K562 treated with DMSO at 1 percent for 48 hours (cell line): ENCODE data around the gene RPL5. TPM values are rescaled to one million over a fixed set of nuclear protein-coding genes. Genes with fewer than 3 reads are reported as not detected.

Source experiments
- total RNA-seq: library from RNA; unstranded; fragments of 300-600 nt; gene quantifications from 2 replicates; pipeline ENCODE4 v1.2.3, GENCODE V29; 2022; ENCODE audit warnings: low replicate concordance; ENCODE audit errors: extremely low read depth

The RPL5 gene
- 1,306 TPM in 1 of 2 replicates, not detected in the other for total RNA-seq

DNA sequence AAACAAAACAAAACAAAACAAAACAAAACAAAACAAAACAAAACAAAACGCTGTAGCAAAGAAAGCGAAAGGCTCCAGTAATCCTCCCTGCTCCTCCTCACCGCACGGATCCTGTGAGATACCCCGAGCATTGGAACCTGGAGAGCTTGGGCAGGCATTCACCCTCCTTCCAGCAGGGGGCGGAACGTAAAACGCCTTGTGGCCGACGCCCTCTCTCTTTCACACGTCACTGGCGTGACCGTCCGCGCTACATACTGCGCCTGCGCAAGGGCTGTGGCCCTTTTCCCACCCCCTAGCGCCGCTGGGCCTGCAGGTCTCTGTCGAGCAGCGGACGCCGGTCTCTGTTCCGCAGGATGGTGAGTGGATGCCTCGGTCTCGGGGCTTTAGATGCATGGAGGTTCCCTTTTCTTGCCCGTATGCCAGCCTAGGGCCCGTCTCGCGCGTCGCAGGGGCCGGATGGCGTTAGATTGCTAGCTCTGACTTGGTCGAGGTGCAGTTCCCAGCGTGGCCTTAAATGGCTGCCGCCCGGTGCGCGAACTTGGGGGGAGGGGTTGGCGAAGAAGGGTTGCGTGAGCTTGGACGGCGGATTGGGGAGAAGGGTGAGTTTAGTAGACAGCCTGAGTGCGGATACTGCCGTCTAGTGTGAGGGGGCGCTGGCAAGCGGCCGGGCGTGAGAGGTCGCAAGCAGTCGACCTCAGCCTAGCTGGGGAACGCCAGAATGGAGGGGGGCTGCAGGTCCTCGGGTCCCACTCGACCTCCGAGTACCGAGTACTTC lies at the start of gene RPL5:
Gene RPL5, plus strand, starts transcription at position 279 of the 775 bp plus-strand sequence. Its CDS starts 75 bp downstream, at position 354.

DNA sequence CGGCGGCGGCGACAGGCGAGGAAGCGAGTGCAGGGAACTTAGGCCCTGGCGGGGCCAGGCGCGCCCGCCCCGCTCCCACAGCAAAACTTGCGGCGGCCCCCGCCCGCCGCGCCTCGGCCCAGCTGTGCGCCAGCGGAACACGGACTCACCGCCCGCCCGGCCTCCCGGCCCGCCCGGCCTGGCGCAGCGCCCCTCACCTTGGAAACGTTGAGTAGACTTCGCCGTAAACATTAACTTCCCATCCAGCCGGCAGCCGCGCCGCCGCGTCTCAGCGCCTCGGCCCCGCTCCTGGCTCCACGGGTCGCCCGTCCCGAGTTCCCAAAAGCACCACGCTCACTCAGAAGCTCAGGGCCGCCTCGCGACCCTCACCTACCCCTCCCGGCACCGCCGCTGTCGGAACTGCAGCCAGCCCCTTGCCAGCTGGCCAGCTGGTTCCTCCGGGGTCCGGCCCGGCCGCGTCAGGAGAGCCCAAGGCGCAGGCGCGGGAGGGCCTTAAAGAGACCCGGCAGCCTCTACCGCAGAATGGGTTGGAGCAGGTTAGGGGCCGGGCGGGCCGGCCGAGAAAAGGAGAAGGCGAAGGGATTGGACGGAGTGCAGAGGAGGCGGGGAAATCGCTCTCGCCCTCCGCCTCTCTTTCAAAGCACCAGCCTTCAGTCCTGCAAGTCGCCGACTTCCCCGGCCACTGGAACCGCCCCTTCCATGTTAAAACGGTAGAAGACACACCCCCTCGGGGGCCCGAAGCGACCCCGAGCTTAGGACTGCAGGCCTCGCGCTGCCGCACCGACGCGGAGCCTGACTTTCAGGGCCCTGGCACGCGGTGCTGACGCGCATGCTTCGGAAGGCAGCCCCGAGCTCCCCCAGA lies 47.0 kb upstream of the RPL5 start, which contains the start of gene EVI5:
Gene EVI5, minus strand, starts transcription at position 470 of the 862 bp plus-strand sequence. CDS start 48,562 bp downstream, outside the sequence.

Other genes with a start within 250 kb of the RPL5 start
- not detected in 2 replicates for gene EVI5, start 46.9 kb upstream of the RPL5 start, total RNA-seq
- gene DIPK1A, start 129.4 kb downstream of the RPL5 start, total RNA-seq = not detected in 2 replicates
- gene MTF2, start 247.2 kb downstream of the RPL5 start, total RNA-seq = not detected in 2 replicates